NK-92 (cell line): ENCODE results near the gene PRPF19.
"Not testable (repeated sequence)": the region's sequence is repeated elsewhere in the genome, so short reads cannot be mapped to it uniquely, and the experiment has no call there.

Experiments
- DNase-seq: peaks from one replicate; lab custom pipeline; 2025; ENCODE audit not compliant: unreplicated experiment; lab: John Stamatoyannopoulos, UW

The PRPF19 gene

GRCh38 chr11:60909680-60910280, 3.4 kb upstream of the PRPF19 start:
- not testable (repeated sequence) for DNase-seq

GRCh38 chr11:60908803-60909202, 2.4 kb upstream of the PRPF19 start:
- no peak for DNase-seq

DNA sequence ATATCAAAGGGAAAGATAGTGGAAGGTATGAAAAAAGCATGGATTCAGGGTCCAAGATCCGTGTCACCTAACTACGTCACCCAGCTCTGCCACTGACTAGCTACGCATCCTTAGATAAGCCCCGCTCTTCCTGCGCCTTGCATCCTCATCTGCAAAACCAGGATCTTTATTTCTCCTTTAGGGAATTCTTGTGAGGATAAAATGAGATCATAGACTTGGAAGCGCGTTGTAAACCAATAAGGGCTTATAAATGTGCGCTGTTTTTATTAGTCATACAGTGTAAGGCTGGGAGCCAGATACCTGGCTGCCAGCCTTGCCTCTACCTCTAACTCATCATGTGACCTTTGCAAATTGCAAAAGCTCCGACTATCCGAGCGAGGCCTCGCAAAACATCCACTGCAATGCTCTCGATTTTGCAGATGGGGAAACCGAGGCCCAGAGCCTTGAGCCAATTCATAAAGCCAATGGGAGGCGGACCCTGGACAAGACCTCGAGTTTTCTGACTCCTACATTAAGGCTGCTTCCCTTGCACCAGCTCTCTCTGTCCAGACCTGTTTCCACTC, 753 bp downstream of the PRPF19 start:
- no peak for DNase-seq

- DNase-seq, result no peak
Measured at GRCh38 chr11:60905047-60905446, 1.3 kb downstream of the PRPF19 start.

- DNase-seq, result no peak
Measured at GRCh38 chr11:60902625-60903024, 3.8 kb downstream of the PRPF19 start.

DNA sequence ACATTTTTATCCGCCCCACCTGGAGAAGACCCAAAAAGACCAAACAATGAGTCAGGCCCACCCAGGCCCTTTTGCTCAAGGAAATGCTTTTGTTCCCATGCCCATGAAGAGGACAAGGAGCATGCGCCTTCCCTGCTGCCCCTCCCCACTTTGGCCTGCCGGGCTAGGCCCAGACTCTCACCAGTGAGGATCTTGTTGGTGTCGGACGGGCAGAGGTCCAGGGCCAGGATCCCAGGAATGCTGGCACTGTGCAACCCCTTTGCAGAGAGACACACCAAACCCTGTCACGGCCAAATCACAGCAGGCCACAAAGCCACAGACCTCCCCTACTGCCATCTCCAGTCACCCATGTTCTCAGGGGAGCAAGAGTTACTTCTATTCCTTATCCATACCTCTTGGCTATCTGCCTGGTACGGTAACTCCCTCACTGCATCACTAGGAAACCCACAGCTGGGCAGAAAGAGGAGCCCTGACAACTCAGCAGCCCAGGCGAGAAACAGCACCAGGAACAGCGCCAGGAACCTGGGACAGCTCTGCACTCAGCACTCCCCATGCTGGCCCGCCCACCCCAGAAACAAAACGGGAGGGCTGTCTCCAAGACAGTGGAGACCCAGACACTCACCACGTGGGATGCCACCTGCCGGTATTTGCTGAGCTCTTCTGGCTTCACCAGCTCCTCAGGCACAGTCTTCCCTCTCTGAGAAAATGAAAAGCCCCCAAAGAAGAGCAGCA, 5.5 kb downstream of the PRPF19 start:
- no peak for DNase-seq

DNA sequence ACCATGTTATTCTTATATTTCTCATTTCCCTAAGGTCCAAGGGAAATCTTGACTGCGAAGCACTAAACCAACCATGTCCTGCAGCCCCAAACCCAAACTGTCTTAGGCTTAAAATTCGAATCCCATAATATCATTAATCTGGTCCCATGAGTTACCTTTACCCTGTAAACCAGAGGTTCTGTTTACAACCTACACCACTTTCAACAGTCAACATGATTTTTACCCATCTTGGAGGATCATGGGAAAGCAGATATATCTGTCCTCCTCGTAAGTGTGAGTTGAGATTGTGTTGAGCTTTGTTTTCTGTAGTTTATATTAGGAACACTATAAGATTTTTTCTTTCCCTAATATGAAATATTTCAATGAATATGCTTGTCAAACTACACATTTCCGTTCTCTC, 6.4 kb downstream of the PRPF19 start:
- DNase-seq, result no peak

GRCh38 chr11:60899046-60899936, 7.1 kb downstream of the PRPF19 start:
- DNase-seq, result no peak

DNA sequence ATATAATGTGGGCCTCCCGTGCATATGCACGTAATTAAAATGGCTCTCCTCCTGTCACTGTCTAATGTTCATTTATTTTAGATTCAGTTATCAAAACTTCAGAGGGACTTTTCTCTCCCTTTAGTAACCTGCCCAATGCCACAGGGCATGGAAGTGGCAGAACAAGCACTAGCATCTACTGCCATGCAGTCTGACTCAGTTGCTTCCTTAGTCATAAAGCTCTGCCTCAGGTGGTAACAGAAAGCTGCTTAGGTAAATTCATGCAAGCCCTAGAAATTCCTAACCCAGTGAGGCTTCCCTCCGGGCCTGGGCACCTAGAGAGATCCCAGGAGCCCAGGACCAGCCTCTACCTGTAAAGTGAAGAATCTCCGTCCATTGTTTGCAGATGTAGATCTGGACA, 8.9 kb downstream of the PRPF19 start:
- no peak for DNase-seq

DNA sequence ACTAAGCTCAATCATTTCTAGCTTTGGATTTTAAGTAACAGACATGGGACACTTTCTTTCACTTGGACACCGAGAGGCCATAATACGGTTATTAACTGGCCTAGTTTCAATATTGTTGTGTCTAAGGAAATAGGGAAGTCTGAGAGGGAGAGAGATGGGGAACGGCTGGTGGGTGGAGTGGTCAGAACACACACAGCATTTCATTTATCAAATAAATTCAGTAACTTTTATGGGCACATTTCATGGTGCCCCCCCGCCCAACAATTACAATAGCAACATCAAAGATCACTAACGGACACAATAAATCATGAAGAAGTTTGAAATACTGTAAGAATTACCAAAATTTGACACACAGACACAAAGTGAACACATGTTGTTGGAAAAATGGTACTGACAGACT, 10.7 kb downstream of the PRPF19 start:
- no peak for DNase-seq

GRCh38 chr11:60891103-60891741, 15.2 kb downstream of the PRPF19 start:
- no peak for DNase-seq

DNA sequence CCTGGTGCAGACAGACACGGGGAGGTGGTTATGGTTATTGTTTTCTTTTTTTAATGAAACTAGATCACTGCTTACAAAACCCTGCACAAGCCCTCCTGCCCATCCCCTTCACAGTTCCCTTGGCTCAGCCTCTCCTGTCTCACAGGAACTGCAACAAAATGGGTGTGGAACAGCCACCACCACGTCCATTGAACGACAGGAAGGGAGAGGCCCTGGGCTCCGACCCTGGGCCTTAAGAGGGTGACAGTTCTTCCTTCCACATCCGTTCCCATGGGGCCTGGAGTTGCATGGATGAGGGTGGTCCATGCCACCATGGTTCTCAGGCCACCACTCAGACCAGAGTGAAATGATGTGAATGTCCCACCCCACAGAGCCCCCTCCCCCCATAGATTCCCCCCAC, 15.7 kb downstream of the PRPF19 start:
- no peak for DNase-seq

DNA sequence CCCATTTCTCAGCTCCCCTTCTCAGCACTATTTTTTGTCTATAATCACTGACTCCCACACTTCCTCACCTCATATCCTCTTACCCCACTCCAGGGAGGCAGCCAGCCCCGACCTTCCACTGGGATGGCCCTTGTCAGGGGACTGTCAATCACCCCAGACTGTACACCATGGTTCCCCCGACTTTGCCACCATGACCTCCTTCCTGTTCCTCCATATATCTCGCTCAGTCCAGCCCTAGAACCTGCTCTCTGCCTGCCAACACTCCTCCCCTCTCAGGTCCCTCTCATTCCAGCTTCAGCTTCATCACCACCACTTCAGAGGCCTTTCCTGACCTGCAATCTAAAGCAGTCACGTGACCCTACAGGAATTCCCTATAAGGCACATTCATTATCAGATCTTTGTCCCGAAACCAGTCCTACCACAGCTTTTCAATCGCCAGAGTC, 16.5 kb downstream of the PRPF19 start:
- DNase-seq, result no peak

DNA sequence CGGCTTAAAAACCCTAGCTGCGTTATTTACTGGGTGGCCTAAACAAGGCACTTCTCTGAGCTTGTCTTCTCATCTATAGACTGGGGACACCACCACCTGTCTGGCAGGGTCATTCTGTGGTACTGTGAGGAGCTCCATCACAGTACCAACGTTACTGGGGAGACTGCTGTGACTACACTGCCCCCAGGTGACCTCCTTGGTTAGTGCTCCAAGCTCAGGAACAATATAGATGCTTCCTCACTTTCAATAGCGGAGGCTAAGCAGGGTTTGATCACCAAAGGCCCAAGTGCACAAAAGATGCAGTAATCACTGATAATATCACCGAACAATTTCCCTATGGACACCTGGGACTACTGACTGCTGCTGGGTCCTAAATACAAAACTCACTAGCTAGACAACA, 18.8 kb downstream of the PRPF19 start:
- no peak for DNase-seq

DNA sequence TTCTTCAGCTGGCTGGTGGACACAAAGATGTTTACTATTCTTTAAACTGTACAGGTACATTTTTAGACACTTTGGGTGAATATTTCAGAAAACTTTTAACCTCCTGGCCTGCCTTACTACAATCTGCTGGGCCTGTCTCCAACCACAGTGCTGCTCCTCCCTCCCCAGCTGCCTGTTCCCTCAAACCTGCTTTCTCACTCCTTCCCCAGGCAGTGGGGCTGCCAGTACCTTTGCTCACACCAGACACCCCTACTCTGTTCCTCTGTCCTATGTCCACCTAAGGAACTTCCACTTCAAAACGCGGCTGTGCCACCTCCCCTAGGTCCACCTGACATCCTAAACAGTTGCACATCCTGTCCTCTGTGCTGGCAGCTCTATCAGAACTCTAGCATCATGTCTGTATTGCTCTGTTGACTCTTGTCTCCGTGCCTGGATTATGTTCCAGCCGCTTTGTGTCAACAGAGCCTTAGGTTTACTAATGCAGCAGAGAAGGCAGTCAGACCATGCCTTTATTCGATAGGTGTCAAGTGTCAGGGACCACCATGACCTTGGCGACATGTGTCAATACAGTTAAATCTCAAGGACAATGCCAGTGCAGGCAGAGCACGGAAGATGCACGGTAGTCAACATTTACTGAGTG, 25.6 kb downstream of the PRPF19 start:
- no peak for DNase-seq

GRCh38 chr11:60879971-60880588, 26.3 kb downstream of the PRPF19 start:
- no peak for DNase-seq

- no peak for DNase-seq
Measured at GRCh38 chr11:60879104-60879503, 27.3 kb downstream of the PRPF19 start.

DNA sequence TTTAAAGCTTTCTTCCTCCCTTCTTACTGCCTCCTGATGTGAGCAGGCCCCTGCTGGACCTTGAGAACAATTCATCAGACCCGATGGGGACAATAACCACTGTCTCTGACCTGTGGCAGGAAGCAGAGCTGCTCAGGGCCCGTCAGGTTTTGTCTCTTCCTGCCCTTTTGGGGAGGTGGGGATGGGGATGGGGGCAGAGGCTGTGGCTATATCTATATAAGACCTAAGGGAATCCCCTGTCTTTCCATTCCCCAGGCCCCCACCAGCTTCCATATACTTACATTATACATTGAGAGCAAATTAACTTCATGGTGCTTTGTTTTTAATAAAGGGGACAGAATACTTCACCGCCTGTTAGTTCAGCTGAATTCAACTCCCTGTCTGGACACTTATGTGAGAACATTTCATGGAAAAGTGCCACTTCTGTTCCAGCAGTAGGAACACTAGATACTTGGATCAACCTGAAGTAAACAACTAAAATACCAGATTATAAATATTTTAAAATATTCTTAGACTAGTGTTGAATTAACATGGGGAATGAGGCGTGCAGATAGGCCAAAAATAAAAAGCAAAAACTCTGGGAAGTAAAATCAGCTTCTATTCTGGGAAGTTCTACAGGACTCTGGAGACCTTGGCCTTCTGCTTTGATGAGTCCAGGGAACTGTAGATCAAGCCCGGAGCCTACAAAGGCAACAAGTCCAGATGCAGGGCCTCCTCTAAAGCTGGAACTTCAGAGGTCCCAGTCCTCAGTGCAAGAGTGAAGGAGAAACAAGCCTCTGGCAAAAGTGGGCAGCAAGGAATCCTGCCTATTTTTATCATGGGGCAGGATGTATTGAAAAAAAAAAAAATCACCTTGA, 27.9 kb downstream of the PRPF19 start:
- DNase-seq, result no peak

DNA sequence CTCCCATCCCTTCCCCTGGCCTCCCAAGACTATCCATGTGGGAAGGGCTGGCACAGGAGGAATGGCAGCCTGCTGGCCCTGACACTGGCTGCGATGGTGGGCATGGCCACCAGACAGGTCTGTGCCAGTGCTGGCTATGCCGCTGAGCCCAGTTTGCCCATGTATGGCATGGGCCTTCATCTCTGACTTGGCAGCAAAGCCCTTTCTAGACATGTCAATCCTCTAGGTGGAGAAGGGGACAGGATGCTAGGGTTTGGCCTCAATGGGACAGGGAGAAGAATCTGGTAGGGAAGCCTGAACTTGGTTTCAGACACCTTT, 30.3 kb downstream of the PRPF19 start:
- no peak for DNase-seq
